ENCODE data around the gene AVP. TPM values are rescaled to one million over a fixed set of nuclear protein-coding genes. Genes with fewer than 3 reads are reported as not detected.

Gene AVP
- total and polyA plus RNA-seq, 2 donors (not counting 3 experiments of a cell fraction or from before 2014, with no cell fraction given), result not detected

GRCh38 chr20:3047486-3048419, 36.8 kb downstream of the AVP start:
- Histone ChIP-seq H3K4me2 (ENCODE audit: insufficient read depth, low read length) (no peak overlapping the region), H3K27ac (ENCODE audit: insufficient read depth, low read depth, low read length) (no peak overlapping the region), H3K9ac (replicated peaks; ENCODE audit: extremely low read depth, insufficient read depth, low read length) (no peak overlapping the region), H3K27me3 (ENCODE audit: control insufficient read depth in 2 of 2, insufficient read depth in 2 of 2, low read length in 2 of 2) (no peaks in the 10 kb centered on the region), H3K79me2 (ENCODE audit: control insufficient read depth, insufficient read depth, low read length) (peaks cover 9% of the 10 kb centered on the region), H3K9me3 (replicated peaks; ENCODE audit: control insufficient read depth, insufficient read depth, low read length) (no peaks in the 10 kb centered on the region), H3K4me1 (ENCODE audit: control insufficient read depth, extremely low read depth, insufficient read depth, low read length) (peaks cover 9% of the 10 kb centered on the region), H3K4me3 (replicated peaks in 1 of 3; ENCODE audit: insufficient read depth in 1 of 3, low read depth in 1 of 3, low read length in 3 of 3) (no peak overlapping the region), H3K36me3 (ENCODE audit: control insufficient read depth in 2 of 2, extremely low read depth in 1 of 2, insufficient read depth in 2 of 2, low read length in 2 of 2) (peaks cover 3 to 16% of the 10 kb centered on the region in 2 experiments), H4K20me1 (replicated peaks; ENCODE audit: control insufficient read depth, extremely low read depth, insufficient read depth, low read length) (no peaks in the 10 kb centered on the region), H2AFZ (ENCODE audit: low read depth, low read length) (no peak overlapping the region), H3K9me1 (replicated peaks; ENCODE audit: control insufficient read depth, extremely low read depth, insufficient read depth, low read length) (no peaks in the 10 kb centered on the region)
- ChIA-PET CTCF (no interaction called here), POLR2A (no interaction called here)
- dilution Hi-C loops (cut with MboI; ENCODE audit: extremely low pct_ligation_motif_present, low sequenced_read_pairs), result no loop called here
- no peak for DNase-seq (ENCODE audit: low read depth, low spot score)
- FAIRE-seq, result no peak
- TF ChIP-seq CTCF (IDR thresholded peaks at IDR 0.05; ENCODE audit: extremely low read depth in 1 of 2, insufficient read depth in 1 of 2, low read depth in 1 of 2, low read length in 2 of 2) (no peak), JUN (IDR thresholded peaks at IDR 0.05; ENCODE audit: borderline replicate concordance, insufficient read depth, insufficient read length, low read depth) (no peak), GATA2 (IDR thresholded peaks at IDR 0.05; ENCODE audit: insufficient read depth, insufficient read length, low read depth, low read length) (no peak), MYC (IDR thresholded peaks at IDR 0.05; ENCODE audit: low read depth, low read length) (no peak), FOS (IDR thresholded peaks at IDR 0.05; ENCODE audit: borderline replicate concordance, insufficient read depth, low read length) (no peak), POLR2AphosphoS5 (IDR thresholded peaks at IDR 0.05; ENCODE audit: insufficient read depth, low read depth, low read length) (no peak), MAX (IDR thresholded peaks at IDR 0.05; ENCODE audit: insufficient read depth, insufficient read length) (no peak), EZH2 (IDR thresholded peaks at IDR 0.05; ENCODE audit: borderline replicate concordance, low read depth, low read length, severe bottlenecking) (no peak), POLR2A (IDR thresholded peaks at IDR 0.05; ENCODE audit: low read depth, low read length) (no peak)
- intact Hi-C loops (cut with micrococcal nuclease), result loop anchor here (5.0 kb wide), 1 partner anchor 175 kb away; the partner anchor contains the start of gene PTPRA
- TSS peak; percentile 38 for BruUV-seq (replicated peaks)
